ENCODE results near the gene LEPROT.
A peak's percentile ranks its signal among the peaks of the same experiment; 100 is the strongest.

LEPROT gene

DNA sequence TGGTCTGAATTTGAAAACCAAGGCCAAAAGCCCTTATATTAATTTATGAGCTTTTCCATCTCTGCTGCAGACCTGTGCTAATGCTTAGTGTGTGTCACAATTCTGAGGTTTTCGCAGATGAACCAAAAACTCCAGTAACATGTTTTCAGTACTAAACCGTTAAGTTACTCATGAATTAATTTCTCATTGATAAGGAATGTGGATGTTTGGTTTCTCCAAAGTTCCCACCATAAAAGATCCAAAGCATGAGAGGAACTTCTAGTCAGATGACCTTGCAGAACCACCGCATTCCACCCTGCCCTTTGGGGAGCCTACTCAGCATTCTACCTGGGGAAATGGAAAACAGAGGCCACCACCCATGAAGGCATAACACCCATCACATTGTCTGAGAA is 7.5 kb upstream of the LEPROT start:
- DNase-seq, result no peak

DNA sequence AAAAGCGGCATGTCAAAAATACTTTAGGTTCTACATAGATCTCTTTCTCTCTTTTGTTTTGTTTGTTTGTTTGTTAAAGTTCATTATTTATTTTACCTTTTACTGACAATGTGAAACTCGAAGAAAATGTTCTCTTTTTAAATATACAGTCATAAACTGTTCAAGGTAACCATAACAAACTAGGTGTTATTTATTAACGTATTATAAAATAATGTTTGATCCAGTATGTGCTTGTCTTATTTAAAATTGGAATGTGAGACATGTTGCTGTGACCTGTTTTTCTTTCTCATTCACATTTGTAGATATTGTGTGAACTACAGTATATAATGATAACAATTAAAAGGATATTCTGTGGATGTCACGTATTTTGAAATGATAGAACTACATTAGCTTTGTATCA is 5.9 kb upstream of the LEPROT start:
- no peak for DNase-seq

DNA sequence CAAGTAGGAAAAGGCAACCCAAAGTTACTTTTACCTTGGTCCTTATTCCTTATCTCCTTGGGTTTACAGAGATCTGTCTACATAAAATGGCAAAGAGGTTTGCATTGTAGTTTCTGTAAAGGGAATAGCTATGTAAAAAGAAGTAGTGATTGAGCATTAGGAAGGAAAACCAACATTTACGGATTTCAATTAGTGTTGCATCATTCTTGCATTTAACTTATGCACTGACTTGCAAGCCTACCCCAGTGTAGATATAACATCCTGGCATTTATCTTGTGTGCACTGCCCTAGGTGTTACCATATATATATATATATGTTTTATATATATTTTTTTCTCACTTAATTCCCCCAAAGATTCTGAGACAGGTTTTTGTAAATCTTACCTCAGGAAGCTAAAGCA is 3.7 kb upstream of the LEPROT start:
- DNase-seq, result no peak

DNA sequence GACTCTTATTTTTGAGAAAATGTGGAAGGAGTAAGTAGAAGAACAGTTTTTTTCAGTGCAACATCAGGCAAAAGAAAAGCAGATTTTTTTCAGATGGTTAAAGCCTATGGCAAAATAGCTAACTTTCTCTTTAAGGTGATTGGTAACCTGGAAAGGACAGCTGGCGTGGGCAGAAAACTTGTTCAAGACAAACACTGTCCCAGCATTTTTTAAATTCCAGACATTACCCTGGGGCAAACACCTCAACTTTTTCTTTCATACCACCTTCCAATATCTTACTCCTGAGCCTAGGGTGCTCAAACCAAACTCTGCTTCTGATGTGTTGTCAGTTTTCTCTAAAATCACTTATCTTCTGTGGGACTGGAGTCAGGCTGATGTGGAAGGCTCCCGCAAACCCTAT is 2.7 kb upstream of the LEPROT start:
- DNase-seq, result no peak

DNA sequence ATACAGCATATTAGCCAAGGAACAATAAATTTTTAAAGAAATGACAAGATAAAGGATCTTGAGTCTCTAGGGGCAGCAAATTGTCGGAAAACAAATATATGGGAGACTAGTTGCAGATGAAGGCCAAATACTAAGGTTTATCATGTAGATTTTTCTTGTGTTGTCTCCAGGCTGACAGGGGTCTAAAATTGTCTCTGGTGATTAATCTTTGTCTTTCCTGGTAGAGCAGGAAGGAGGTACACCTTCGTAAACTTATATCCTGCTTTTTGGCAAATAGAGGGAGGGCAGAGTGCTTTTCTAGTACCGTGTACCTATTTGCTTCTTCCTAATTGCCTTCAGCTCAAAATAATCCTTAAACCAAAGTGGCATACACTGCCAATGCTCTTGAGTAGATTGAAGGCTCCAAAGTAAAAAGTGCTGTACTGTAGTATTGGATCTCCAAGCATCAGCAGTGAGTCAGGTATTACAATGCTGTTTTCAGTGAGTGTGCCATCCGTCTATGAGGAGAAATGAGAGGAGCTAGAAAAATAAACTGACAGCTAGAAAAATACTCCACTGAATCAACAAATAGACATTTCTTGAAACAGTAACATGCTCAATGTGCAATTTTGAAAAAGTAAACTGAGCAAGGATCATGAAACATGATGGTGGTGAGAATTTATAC is 1.8 kb upstream of the LEPROT start:
- no peak for DNase-seq

DNA sequence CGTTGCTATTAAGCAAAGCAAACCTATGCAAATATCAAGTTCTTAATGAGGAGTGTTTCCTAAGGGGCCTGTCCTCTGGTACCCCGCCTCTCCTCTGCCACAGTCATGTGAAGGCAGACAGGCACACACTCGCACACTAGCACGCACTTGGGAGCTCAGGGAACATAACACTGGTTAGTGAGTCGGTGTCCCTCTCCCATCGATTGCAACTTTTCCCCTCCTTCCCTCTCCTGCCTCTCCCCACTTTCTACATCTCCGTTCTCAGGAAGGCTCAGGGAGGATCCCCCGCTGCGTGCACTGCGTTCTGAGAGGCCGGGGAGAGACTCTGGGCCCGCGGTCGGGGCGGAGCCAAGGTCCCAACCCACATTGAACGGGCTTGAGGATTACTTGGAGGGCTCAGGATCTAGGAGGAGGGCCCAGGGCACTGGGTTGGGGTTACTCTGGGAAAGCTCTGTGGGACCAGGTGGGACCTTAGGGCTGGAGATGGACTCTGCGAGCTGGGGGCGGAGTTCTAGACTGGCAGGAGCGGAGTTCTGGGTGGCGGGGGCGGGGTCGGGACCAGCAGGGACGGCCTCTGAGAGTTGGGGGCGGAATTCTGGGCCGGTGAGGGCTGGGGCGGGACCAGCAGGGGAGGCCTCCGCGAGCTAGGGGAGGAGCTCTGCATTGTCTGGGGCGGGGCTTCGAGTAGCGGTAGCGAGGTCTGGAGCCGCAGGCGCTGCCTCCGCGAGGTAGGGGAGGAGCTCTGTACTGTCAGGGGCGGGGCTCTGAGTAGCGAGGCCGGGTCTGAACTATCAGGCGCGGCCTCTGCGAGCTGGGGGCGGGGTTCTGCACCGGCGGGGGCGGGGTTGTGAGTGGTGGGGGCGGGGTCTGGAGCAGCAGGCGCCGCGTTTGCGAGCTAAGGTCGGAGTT is 533 bp upstream of the LEPROT start:
- DNase-seq, result peak; percentile 99

DNA sequence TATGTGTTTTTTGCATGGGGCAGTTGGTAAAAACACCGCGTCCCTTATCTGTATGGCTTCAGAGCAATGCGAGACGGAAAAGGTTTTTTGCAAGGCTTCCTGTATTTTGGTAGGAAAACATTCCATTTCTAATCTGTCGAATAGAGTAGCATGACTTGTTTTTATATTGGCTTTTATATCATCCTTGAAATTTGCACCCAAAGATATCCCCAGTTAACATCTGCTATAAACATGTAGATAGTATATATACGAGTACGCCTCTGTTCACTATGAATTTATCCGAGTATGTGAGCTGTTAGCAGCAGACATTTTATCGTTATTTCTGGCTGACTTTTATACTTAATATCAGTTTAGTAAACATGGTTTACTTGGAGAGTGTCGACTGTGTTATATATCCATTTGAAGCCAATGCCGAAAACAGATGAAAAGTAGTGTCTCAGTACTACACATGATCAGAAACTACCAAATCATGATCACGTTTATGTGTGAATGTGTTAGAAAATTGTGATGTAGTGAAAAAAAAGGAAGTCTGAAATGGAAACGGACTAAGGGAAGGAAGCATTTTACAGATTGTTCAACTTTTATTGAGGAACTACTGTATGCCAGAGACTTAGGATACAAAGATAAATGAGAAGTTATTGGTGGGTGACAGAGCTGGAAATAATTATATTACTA is 1.0 kb downstream of the LEPROT start:
- no peak for DNase-seq

DNA sequence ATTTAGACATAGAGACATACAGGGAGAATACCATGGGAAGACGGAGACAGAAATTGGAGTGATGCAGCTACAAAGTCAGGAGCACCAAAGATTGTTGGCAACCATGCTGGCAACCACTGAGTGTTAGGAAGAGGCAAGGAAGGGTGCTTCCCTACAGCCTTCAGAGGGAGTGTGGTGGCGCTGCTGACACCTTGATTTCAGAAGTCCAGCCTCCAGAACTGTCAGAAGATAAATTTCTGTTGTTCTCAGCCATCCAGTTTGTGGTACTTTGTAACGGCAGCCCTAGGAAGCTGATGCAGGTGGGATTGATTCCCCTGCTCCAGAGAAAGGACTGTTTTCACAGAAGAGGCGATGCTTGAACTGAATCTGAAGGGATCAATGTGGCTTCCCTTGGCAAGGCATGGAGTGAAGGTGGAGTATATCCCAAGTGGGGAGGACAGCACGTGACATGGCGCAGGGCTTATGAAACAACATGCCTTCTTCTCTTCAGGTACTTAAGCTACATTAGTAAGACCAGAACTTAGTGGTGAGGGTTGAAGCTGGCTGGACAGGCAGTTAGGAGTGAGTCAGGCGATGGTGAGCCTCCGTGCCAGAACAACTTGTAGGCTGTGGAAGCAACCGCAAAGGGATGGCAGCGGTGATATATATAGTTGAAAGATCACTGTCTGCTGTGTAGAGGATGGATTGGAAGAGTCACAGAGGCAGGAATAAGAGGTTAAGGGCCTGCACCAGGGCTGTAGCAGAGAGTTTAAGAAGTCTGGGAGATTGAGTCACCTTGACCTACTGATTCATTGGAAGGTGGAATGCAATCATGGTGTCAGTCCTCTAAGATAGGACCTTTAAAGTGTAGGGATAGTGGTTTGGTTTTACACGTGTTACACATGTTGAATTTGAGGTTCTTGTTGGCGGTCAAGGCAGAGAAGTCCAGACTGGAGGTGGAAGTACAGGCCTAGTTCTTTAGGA is 2.1 kb downstream of the LEPROT start:
- no peak for DNase-seq

DNA sequence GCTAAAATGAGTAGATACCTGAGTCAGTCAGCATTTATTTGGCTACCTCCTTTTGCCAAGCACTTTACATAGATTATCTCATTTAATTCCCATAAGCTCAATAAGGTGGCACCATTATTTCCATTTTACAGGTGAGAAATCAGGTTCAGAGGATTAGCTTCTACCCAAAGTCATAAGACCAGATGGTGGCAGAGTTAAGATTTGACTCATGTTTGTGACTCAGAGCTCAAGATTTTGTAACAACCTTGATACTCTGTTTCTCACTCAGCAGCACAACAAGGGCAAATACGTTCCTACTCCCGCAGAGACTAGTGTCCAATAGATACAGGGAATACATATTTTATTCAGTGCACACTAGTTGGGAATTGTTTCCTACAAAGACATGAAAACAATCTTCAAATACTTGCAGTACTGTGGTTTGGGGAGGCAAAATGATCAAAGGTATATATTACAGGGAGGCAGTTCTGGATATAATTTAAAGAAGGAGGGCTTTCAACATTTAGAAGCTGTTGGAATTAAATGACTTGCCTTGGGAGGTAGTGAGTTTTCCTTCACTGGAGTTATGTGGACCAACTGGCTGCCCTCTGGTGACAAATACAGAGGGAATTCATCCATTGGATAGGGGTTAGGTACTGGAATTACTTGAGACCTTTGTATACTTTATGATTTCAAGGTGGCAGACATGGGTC is 3.6 kb downstream of the LEPROT start:
- peak; percentile 3 for DNase-seq

DNA sequence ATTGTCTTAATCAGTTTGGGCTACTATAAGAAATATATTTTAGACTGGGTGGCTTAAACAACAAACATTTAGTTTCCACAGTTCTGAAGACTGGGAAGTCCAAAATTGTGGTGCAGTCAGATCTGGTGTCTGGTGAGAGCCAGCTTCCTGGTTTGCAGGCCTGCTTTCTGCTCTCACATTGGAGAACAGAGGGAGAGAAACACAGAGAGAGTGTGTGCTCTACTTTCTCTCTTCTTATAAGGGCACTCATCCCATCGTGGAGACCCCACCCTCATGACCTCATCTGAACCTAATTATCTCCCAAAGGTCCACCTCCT is 4.1 kb downstream of the LEPROT start:
- no peak for DNase-seq

DNA sequence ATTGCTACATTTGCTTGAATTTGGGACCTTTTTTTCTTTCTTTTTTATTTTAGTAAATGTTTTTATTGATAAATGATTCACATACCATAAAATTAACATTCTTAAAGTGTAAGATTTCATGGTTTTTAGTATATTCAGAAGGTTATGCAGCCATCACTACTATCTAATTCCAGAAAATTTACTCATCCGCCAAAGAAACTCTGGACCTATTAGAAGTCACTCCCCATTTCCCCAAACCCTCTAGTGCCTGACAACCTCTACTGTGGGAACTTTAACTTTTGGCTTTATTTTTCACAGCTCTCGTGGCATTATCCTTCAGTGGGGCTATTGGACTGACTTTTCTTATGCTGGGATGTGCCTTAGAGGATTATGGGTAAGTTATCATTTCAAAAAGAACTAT is 4.5 kb downstream of the LEPROT start:
- DNase-seq, result no peak

DNA sequence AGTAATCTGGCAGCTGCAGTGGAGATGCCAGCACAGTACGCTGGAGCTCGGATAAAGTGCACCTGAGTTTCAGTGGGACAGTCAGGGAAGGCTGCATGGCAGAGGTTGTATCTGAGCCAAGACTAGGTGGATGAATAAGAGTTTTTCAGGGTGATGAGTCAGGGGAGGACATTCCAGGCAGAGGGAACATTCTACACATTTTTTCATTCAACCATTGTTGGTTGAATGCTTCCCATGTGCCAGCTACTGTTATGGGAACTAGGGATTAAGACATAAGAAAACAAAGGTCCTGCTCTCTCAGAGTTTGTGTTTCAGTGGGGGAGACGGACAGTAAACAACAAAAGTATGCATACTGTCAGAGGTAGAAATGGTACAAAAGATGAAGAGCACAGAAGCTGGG is 5.2 kb downstream of the LEPROT start:
- DNase-seq, result no peak

DNA sequence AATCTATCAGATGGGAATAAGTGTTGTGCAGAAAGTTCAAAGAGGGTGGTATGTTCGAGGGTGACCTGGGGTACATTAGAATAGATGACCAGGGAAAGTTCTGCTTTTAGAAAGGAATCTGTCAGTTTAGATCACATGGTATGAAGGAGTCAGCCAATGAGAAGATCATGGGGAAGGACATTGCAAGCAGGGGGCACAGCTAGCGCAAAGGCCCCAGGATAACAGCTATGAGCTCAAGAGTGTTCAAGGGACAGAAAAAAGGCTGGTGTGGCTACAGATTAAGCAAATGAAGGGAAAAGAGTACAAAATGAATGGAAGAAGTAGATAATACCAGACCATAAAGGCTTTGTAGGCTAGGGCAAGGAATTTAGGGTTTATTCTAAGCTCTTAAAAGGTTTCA is 8.6 kb downstream of the LEPROT start:
- DNase-seq, result no peak

DNA sequence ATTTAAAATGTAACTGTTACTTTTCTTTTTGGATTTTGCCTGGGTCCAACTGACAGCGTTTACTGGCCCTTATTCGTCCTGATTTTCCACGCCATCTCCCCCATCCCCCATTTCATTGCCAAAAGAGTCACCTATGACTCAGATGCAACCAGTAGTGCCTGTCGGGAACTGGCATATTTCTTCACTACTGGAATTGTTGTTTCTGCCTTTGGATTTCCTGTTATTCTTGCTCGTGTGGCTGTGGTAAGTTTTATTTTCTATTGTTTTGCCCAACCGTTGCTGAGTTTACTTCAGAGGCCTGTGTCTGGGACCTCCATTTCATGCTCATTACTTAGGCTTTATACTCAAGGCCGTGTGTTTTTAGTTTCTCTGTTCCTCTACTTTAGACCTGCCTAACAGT is 9.3 kb downstream of the LEPROT start:
- no peak for DNase-seq

DNA sequence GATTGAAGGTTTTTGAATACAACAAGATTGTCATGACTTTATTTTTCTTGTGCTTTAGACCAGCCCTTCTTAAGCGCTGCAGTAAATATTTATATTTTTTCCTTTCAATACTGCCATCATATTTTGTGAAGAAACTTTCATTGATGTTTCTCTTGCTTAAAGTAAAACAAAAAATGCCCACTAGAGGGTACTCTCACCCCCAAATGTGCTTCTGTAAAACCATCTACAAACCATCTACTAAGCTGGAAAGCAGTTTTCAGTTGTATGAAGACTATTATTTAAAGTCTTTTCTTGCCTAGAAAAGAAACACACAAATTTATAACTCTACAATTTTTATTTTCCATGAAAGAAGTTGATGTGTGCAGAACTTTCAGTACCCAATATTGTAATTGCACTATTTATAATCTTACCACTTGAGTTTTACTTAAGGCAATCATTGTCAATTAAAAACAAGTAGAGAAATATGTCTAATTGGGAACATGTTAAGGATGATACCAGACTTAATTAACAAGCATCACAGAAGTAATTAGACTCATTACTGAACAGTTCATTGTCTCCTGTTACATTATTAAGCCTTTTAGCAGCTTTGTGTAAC is 10.7 kb downstream of the LEPROT start:
- DNase-seq, result no peak

DNA sequence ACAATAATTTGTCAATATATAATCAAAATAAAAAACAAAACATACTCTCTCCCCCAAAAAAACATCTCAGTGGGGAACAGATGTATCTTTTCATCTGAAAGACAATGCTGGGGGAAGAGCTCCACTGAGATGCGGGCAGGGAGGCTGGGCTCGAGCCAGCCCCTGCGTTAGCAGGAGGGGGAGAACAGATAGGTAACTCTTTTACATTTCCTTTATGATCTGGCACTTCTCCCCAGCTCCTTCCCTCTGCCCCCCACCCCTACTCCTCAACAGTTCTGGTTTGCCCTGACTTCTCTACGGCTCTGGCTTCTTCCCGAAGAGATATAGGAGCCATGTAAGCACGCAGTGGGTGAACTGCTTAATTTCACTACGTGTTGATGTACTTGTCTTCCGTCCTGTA is 12.4 kb downstream of the LEPROT start:
- DNase-seq, result no peak

DNA sequence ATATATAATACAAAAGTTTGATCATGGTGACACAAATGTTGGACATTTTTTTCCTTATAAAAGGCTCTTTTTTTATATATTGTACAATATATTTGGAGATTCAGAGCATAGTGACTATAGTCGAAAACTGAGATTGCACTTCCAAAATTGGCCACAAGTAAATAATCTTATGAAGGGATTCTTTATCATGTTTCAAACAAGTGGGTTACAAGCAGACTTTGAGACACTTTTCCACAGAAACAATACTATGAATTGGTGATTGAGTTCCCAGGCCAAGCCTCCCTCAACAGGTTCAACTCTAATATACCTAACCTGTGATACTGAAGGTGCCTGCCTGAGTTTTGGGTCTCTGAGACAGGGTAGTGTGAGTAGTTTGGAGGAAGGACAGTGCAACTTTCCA is 13.8 kb downstream of the LEPROT start:
- DNase-seq, result no peak

DNA sequence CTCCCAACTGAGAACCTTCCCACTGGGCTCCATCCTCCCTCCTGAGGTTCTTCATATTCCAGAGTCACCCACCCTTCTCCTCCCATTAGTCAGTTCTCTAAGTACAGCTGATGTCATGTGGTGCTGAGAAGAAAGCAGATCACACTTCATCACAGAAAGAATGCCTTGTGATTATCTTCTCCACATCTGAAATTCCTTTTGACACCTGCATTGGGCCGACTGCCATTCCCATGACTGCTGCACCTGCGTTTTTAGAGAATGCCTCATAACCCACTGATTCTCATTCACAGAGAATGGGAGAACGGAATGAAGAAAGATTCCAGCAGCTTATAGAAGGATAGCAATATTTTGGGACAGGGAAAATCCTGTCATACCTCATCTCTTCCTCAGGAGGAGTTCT is 14.3 kb downstream of the LEPROT start:
- no peak for DNase-seq

DNA sequence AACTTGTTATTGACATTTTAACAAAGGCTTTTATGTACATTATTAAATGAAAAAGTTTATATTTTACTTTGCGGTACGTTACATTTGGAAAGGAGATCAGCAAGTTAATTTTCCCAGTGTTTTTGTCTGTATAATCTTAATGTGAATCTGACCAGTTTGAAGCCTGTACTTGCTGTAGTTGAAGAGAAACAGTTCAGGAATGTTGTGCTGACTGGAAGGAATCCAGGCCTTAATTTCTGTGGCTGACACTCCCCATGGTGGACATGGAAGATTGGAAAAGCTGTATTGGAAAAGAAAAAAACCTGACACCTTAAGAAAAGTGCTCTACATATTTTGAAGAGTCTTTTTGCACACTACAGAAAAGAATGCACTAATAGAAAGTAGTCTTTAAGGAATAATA is 15.5 kb downstream of the LEPROT start:
- no peak for DNase-seq

DNA sequence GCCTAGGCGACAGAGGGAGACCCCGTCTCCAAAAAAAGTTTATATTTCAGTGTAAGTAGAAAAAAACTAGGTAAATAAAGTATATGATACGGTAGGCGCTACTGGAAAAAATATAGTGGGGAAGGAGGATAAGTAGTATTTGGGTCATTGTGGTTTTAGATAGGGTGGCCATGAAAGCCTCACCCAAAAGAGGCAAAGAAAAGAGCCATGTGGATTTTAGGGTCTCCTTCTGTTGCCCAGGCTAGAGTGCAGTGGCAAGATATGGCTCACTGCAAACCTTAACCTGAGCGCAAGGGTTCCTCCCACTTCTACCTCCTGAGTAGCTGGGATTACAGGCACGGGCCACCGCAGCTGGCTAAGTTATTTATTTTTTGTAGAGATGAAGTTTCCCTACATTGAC is 17.1 kb downstream of the LEPROT start:
- DNase-seq, result no peak

DNA sequence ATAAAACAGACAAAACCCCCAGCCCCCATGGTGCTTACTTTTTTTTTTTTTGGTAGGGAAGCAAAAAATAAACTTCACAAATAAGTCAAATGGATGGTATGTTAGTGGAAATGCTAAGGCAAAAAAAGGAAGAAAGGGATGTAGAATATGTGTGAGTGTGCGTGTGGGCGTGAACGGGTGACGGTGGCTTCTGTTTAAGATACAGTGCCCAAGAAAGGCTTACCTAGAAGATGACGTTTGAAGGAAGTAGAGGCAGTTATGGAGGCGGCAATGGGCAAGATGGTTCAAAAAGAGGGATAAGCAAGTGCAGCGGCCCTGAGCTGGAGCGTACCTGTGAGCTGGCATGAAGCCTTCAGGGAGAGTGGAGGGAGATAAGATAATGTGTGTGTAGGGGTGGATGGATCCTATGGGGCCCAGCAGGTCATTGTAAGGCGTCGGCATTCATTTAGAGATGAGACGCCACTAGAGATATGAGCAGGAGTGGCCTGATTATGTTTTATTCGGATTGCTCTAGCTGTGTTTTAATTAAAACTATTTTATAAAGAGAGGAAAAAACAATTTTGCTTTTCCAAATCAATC is 19.9 kb downstream of the LEPROT start:
- DNase-seq, result no peak

DNA sequence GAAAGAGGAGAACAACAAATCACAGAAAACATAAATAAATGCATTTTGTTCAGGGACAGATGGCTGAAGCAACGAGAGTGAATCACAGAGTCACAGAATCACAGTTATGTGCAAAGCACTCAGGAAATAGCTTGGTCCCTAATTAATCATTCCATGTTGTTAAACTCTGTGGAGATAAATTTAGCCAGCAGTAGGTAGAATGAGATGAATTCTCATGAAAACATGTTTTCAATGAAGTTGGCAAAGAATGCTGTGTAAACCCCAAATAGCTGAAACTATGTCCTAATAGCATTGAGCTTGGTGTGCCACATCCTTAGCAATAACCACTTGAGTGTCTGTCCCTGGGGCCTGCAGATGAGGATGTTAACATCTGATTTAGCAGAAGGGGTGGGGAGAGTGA is 20.4 kb downstream of the LEPROT start:
- no peak for DNase-seq

Data from stimulated activated naive CD4-positive, alpha-beta T cell treated with Interleukin-2 at 50 U/mL for 16 hours (primary cell).